Activated CD4-positive, alpha-beta T cell treated with anti-CD3 and anti-CD28 coated beads, Interleukin-10, Interleukin-2, amounts not matched to agents 100 ng/mL and 50 ng/mL, durations not matched to agents 16 hours and 8 hours (primary cell): ENCODE measurements around the gene LINGO3.

ENCODE experiments used
- DNase-seq: peaks from one replicate; pipeline ENCODE4 v3.0.0-alpha.2; 2020

LINGO3 gene

GRCh38 chr19:2325281-2326046, 17.5 kb upstream of the LINGO3 start:
- no peak for DNase-seq

GRCh38 chr19:2324220-2324948, 16.4 kb upstream of the LINGO3 start:
- DNase-seq = no peak

- DNase-seq = no peak
These were observed 15.8 kb upstream of the LINGO3 start for GRCh38 chr19:2323707-2324106.

- DNase-seq = no peak
These were observed 13.8 kb upstream of the LINGO3 start for GRCh38 chr19:2321565-2322283.

GRCh38 chr19:2320939-2321338, 13.0 kb upstream of the LINGO3 start:
- DNase-seq = no peak

GRCh38 chr19:2320049-2320448, 12.1 kb upstream of the LINGO3 start:
- no peak for DNase-seq

GRCh38 chr19:2319551-2319950, 11.6 kb upstream of the LINGO3 start:
- no peak for DNase-seq

GRCh38 chr19:2318923-2319322, 11.0 kb upstream of the LINGO3 start:
- no peak for DNase-seq

- no peak for DNase-seq
These were observed 9.8 kb upstream of the LINGO3 start for GRCh38 chr19:2317756-2318155.

- no peak for DNase-seq
These were observed 9.3 kb upstream of the LINGO3 start for GRCh38 chr19:2317300-2317699.

- peak; percentile 31 for DNase-seq
These were observed 7.9 kb upstream of the LINGO3 start for GRCh38 chr19:2315818-2316353.

GRCh38 chr19:2315121-2315817, 7.3 kb upstream of the LINGO3 start:
- DNase-seq = no peak

GRCh38 chr19:2312820-2313501, 5.0 kb upstream of the LINGO3 start:
- no peak for DNase-seq

- no peak for DNase-seq
These were observed 3.1 kb upstream of the LINGO3 start for GRCh38 chr19:2311093-2311492.

- DNase-seq = no peak
These were observed 1.9 kb upstream of the LINGO3 start for GRCh38 chr19:2309734-2310362.

- no peak for DNase-seq
These were observed 389 bp downstream of the LINGO3 start for GRCh38 chr19:2307518-2308012.

GRCh38 chr19:2306971-2307370, 983 bp downstream of the LINGO3 start:
- DNase-seq = no peak

- DNase-seq = no peak
These were observed 1.6 kb downstream of the LINGO3 start for GRCh38 chr19:2306281-2306806.

GRCh38 chr19:2305452-2306280, 2.3 kb downstream of the LINGO3 start:
- DNase-seq = no peak

GRCh38 chr19:2303211-2303798, 4.6 kb downstream of the LINGO3 start:
- no peak for DNase-seq
